CD4-positive, alpha-beta T cell treated with Interleukin-15 for 4 hours (primary cell): ENCODE results near the gene ELL.
"Not testable (repeated sequence)": the region's sequence is repeated elsewhere in the genome, so short reads cannot be mapped to it uniquely, and the experiment has no call there.

Experiments used
- DNase-seq: peaks from one replicate; pipeline ENCODE4 v3.0.0-alpha.2; 2020; ENCODE audit warnings: low spot score

The ELL gene

GRCh38 chr19:18521692-18522123 lies at the start of gene ELL:
TSS of gene ELL (minus strand) at chr19:18522070. CDS start at chr19:18522055, 15 bp downstream.
- no peak for DNase-seq

GRCh38 chr19:18568367-18568766 lies 46.5 kb upstream of the ELL start:
- no peak for DNase-seq

GRCh38 chr19:18566953-18567352 lies 45.1 kb upstream of the ELL start:
- DNase-seq, result no peak

GRCh38 chr19:18562086-18562485 lies 40.2 kb upstream of the ELL start:
- no peak for DNase-seq

- DNase-seq, result no peak
Observed at GRCh38 chr19:18559685-18560084, 37.8 kb upstream of the ELL start.

GRCh38 chr19:18558604-18559003 lies 36.7 kb upstream of the ELL start:
- no peak for DNase-seq

- DNase-seq, result no peak
Observed at GRCh38 chr19:18558202-18558555, 36.3 kb upstream of the ELL start.

GRCh38 chr19:18557411-18558201 lies 35.7 kb upstream of the ELL start, which contains the start of gene KXD1:
TSS of gene KXD1 (plus strand) at chr19:18557870. CDS start at chr19:18562057, 4,187 bp downstream.
- peak; percentile 99 for DNase-seq

- no peak for DNase-seq
Observed at GRCh38 chr19:18551631-18552030, 29.8 kb upstream of the ELL start.

GRCh38 chr19:18543814-18544475 lies 22.1 kb upstream of the ELL start:
- peak; percentile 87 for DNase-seq

- peak; percentile 93 for DNase-seq
Observed at GRCh38 chr19:18542941-18543813, 21.3 kb upstream of the ELL start, which contains the start of gene FKBP8. TSS of gene FKBP8 (minus strand) at chr19:18543573. CDS start at chr19:18541970, 1,603 bp downstream.

- no peak for DNase-seq
Observed at GRCh38 chr19:18541992-18542940, 20.4 kb upstream of the ELL start.

GRCh38 chr19:18541258-18541991 lies 19.6 kb upstream of the ELL start:
- no peak for DNase-seq

GRCh38 chr19:18540200-18540599 lies 18.3 kb upstream of the ELL start:
- DNase-seq, result not testable (repeated sequence)

GRCh38 chr19:18539372-18539771 lies 17.5 kb upstream of the ELL start:
- no peak for DNase-seq

GRCh38 chr19:18538115-18538514 lies 16.2 kb upstream of the ELL start:
- DNase-seq, result no peak

- no peak for DNase-seq
Observed at GRCh38 chr19:18537431-18537830, 15.6 kb upstream of the ELL start.

- no peak for DNase-seq
Observed at GRCh38 chr19:18536475-18536874, 14.6 kb upstream of the ELL start.

- no peak for DNase-seq
Observed at GRCh38 chr19:18533058-18533457, 11.2 kb upstream of the ELL start.

GRCh38 chr19:18532168-18532890 lies 10.5 kb upstream of the ELL start:
- DNase-seq, result no peak
